Stimulated activated CD4-positive, alpha-beta T cell treated with anti-CD3 and anti-CD28 coated beads, Interleukin-1b, Interleukin-23, amount 100 ng/mL, for 4 hours (primary cell): Measurements from ENCODE around the gene FKRP.
"Not testable (repeated sequence)": the region's sequence is repeated elsewhere in the genome, so short reads cannot be mapped to it uniquely, and the experiment has no call there.

Source experiments
- DNase-seq, 2 donors: peaks; one replicate each; pipeline ENCODE4 v3.0.0-alpha.2; 2020; ENCODE audit warnings: low read depth in 2 of 2

Gene FKRP

DNA sequence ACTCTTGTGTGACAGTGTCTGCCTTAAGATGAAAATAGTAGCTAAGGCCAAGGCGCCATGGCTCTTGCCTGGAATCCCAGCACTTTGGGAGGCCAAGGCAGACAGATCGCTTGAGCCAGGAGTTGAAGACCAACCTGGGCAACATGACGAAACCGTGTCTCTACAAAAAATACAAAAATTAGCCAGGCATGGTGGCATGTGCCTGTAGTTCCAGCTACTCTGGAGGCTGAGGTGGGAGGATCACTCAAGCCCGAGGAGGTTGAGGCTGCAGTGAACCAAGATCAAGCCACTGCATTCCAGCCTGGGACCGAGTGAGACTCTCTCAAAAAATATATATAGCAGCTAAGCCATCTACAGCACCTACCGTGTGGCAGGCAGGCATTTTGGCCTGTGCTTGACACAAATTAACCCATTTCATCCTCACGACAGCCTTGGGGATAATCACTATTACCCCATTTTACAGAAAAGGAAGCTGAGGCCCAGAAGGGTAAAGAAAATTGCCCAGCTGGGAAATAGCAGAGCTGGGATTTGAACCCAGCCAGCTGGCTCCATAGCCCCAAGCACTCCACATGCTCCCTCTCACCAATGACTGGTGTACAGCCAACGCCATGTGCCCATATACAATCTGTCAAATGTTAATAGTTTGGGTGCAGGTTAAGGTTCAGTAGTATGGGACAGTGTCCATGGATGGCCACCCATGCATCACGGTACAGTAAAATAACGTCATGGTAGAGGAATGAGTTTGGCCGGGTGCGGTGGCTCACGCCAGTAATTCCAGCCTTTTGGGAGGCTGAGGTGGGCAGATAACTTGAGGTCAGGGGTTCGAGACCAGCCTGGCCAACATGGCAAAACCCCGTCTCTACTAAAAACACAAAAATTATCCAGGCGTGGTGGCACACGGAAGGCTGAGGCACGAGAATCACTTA is 39.5 kb downstream of the FKRP start:
- DNase-seq: no peak

GRCh38 chr19:46785980-46786235 is 40.1 kb downstream of the FKRP start:
- no peak for DNase-seq

DNA sequence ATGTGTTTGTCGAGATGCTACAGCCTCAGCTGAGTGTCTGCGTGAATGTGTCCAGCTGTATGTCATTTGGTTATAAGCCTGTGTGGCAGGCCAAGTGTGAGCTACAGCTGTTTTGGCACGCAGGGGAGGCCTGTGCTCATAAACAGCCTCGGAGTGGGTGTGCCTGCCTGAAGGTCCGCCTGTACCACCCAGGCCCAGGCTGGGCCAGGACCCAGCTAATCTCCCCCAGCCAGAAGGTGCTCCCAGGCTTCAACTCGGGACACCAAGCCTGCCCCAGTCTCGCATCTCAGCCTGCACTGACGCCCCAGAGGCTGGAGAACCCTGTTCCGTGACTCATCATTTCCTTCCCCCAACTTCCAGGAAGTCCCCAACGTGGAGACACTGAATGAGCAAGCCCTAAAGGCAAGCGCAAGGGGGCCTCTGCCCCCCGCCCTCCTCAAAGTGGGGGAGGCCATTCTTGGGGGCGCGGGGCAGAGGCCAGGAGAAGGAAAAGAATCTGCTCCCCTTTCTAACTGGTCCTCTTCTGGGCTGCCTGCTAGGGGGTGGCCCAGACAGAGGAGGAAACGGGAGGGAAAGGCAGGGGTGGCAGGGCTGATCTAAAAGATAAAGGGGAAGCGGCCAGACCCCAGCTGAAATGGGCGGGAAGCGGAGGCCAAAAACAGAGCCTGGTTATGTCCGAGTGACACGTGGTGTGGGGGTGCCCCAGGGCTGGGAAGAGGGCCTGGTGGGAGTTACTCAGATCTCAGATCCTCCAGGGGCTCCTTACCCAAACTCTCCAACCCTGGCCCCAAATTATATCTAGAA is 40.6 kb downstream of the FKRP start:
- DNase-seq: peak; percentile 63 to 87

DNA sequence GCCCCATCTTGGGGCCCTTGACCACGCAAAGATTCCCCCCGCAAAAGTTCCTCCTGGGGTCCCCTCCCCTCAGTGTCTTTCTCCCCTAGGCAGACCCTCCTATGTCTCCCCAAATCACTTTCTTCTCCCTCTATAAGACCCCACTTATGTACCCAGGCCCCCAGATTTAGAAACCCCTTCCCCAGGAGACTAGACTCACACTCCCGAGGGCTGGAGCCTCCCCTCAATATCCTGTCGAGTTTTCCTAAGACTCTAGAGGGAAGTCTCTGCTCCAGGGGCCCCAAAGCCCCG is 41.1 kb downstream of the FKRP start:
- no peak for DNase-seq

DNA sequence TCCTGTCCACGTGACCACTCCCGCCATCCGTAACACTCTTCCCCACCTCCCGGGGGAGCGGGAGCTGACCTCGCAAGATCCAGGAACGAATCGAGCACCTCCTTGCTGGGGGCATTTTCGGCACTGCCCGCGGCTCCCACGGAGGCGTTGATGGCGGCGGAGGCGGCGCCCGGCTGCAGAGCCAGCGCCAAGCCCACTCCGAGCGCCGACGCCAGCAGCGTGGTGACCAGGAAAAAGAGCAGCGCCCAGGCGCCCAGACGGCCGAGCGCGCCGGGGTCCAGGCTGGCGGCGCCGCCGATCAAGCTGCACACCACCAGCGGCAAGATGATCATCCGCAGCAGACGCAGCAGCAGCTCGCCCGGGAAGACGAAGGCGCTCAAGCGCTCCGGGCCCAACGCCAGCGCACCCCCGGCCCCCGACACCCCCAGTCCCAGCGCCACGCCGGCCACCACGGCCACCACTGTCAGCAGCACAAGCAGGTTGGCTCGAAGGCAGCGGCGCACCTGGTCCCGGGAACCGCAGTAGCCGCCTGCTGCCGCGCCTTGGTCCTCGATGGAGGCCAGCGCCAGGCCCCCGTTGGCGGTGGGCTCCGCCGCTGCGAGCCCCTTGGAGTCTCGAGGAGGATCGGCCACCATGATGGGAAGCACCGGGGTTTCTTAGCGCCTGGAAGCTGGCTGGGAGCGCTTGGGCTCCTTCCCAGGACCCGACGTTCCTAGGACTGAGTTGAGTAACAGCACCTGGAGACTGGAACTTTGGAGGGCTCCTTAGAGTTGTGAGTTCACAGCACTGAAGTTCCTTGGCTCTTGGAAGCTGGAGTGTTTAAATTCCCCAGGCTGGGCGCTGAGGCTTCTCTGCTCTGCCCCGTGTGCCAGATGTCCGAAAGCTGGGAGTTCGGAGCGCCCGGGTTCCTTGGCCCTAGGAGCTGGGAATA is 41.7 kb downstream of the FKRP start:
- DNase-seq: peak; percentile 9 to 36

DNA sequence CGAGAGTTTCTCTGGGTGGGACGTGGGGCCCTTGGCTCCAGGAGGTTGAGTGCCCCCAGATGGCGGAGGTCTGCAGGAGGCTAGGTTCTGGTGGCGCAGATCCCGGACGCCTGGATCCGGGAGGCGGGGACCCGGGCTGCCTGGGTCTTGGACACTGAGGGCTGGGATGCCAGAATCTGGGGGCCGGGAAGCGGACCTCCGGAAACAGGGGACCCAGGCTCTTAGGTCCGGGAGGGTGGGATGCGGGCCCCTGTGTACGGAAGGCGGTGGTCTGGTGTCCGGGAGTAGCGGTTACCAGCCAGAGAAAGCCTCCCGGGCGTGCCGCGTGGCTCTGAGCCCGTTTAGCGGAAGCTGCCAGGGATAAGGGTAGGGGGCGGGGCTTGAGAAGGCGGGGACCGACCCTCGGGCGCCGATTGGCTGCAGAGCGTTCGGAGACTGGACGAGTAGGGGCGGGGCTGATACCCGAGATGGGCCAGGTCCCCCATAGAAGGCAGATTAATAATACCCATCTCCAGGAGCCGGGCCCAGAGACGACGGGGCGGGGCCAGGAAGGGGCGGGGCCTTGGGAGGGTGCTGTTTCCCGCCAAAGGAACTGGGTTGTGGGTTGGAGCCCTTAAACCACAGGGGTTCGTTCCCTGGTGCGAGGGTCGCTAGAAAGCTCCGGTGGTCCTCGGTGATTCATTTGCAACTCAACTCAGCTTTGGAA is 42.6 kb downstream of the FKRP start, which contains the start of gene SLC1A5:
Gene SLC1A5 (minus strand): TSS at position 333 of the 706 bp plus-strand sequence. CDS start 629 bp downstream, outside the sequence.
- DNase-seq: peak; percentile 99

GRCh38 chr19:46788968-46789338 is 43.1 kb downstream of the FKRP start:
- no peak for DNase-seq

DNA sequence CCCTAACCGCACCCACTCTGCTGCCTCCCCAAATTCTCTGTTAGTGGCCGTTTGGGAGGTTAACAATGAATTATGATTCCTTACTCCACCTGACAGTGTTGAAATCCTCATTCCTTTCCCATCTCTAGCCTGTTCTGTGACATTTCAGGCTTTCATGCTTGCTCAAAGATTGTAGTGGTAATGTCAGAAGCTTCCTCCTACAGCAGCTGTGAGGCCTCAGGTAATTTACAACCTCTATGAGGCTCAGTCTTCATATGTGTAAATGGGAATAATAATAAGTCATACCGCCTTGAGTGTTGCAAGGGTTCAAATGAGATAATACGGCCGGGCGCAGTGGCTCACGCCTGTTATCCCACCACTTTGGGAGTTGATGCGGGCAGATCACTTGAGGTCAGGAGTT is 43.5 kb downstream of the FKRP start:
- no peak for DNase-seq

- DNase-seq: no peak
Observed at GRCh38 chr19:46791944-46792343, 46.1 kb downstream of the FKRP start.

- DNase-seq: no peak
Observed at GRCh38 chr19:46797881-46798280, 52.0 kb downstream of the FKRP start.

DNA sequence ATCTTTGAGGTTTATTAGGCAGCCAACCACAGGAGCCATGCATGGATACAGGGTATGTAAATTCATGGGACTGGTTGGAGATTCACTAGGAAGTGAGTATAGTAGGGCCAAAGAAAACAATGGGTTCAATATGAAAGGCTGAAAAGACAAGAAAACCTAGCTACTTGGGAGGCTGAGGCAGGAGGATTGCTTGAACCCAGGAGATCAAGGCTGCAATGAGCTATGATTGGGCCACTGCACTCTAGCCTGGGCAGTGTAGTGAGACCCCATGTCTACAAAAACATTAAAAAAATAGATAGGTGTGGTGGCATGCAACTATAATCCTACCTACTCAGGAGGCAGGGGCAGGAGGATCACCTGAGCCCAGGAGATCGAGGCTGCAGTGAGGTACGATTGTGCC is 52.9 kb downstream of the FKRP start:
- no peak for DNase-seq

DNA sequence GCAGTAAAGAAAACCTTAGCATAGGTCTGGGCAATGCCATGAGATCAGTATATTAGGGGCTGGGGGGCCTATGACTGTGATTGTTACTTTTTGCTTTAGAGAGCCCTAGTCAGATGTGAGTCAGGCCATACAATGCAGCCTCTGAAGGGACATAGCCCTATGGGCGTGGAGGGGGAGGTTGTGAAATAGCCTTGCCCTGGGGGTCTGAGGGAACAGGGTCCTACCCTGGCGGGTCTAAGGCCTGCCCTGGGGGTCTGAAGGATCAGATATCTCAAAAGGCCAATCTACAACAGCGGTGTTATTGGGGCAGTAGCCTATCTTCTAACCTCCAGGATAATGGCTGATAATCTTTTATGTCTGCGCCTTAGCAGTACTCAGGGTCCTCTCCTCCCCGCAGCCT is 56.3 kb downstream of the FKRP start:
- DNase-seq: no peak

- no peak for DNase-seq
Observed at GRCh38 chr19:46803555-46803954, 57.7 kb downstream of the FKRP start.

DNA sequence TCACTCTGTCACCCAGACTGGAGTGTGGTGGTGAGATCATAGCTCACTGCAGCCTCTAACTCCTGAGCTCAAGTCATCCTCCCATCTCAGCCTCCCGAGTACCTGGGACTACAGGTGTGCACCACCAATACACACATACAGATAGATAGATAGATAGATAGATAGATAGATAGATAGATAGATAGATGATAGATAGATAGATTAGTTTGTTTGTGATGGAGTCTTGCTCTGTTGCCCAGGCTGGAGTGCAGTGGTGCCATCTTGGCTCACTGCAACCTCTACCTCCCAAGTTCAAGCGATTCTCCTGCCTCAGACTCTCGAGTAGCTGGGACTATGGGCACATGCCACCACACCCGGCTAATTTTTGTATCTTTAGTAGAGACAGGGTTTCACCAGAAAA is 58.6 kb downstream of the FKRP start:
- not testable (repeated sequence) for DNase-seq

DNA sequence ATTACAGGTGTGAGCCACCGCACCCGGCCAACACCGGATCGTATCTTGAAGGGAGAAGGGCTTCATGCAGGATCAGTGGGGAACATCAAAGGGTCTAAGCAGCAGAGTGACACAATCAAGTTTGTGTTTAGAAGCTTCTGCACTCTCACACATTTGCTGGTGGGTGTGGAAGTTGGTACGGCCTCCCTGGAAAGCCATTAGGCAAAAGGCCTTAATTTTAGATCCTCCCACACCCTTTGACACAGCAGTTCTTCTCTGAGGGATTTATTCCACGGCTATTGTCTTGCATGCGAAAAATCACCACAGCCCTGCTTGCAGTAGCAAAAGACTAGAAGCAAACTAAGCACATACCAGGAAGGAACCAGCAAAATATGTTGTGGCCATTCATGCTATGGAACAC is 60.8 kb downstream of the FKRP start:
- DNase-seq: no peak
